A549 treated with CpdA at 1 μM for 4 hours (cell line): Measurements from ENCODE around the gene OCSTAMP. TPM values are rescaled to one million over a fixed set of nuclear protein-coding genes. Genes with fewer than 3 reads are reported as not detected.

Source experiments
- total RNA-seq: library from RNA; stranded (reverse); fragments of 200-300 nt; extraction: Qiagen RNA extraction; gene quantifications from 5 replicates; pipeline ENCODE4 v1.2.3, GENCODE V29; 2022; ENCODE audit warnings: low read depth

The OCSTAMP gene, protein sequence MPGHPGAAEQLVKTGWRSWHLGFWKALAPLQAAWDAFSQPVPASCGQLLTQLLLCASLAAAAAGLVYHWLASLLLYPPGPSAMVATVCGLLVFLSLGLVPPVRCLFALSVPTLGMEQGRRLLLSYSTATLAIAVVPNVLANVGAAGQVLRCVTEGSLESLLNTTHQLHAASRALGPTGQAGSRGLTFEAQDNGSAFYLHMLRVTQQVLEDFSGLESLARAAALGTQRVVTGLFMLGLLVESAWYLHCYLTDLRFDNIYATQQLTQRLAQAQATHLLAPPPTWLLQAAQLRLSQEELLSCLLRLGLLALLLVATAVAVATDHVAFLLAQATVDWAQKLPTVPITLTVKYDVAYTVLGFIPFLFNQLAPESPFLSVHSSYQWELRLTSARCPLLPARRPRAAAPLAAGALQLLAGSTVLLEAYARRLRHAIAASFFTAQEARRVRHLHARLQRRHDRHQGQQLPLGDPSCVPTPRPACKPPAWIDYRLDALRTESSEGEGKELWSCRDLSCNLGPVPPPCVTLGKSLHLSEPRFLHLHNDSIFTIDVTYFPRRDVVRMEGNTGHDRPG
- total RNA-seq = not detected in 5 replicates

DNA sequence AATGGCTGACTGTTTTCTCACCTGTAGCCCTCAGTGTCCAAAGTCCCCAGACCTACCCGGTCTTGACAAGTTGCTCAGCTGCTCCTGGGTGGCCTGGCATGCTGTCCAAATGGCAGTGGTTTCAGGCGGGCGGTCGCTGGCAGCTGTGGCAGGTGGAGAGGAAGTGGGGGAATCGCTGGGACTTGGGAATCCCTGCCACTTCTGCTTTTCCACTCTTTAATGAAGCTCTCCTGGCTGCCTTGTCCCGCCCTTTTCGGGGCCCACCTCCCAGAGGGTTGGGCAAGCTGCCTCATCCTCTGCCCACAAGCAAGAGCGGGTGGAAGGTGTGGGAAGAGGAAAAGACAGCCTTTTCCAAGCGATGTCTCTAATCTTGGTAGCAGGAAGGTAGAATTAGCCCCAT, at the start of gene OCSTAMP:
TSS of gene OCSTAMP (minus strand) at position 194 of the 400 bp plus-strand sequence. CDS start at position 100, 94 bp downstream.

DNA sequence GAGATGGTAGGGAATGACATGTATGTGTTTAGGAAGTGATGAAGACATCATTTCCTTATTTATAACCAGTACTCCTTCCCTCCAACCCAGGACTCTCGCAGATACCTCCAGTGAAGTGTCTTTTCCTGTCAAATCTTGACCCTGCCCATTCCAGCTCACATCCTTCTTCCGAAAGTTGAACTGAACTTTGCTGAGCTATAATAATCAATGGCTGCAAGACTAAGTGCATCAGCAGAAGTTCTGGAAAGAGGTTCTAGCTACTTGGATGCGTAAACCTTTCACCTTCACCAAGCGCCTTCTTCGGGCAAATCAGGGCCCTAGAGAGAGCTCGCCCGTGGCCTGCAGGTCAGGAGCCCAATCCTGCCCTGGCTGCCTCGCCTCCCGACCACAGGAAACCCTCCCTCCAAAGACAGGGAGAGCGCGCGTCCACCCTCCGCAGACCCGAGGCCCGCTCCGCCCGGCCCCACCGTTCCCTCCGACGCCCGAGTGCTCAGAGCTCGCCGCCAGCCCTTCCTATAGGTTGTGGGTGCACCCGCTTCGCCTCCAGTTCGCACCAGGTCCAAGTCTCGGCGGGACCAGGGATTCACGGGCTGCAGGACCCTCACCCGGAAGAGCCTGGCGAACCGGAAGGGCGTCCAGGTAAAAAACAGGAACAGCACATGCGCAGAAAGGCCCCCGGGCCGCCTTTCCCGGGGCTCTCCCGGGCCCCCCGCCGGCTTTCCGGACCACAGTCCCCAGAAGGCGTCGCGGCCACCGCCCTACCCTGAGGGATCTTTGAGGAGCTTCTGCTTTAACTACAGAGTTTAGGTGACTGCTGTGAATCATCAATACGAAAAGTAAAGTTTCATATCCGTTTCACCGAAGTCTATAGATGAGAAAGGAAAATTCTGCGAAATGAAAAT, 37.3 kb downstream of the OCSTAMP start, which contains the start of gene ZNF334:
TSS of gene ZNF334 (minus strand) at position 617 of the 902 bp plus-strand sequence. CDS start 1,457 bp downstream, outside the sequence.

Other genes with a start within 250 kb of the OCSTAMP start
- gene CDH22, start 242.2 kb downstream of the OCSTAMP start, total RNA-seq = 0.03 to 0.08 TPM (median 0.05 TPM) in 3 of 5 replicates, not detected in the others
- 17.4 to 22.1 TPM (median 20.5 TPM) in 5 replicates for gene ELMO2, start 144.0 kb downstream of the OCSTAMP start, total RNA-seq
- not detected in 5 replicates for gene ZNF334, start 37.1 kb downstream of the OCSTAMP start, total RNA-seq
- 0.05 to 0.09 TPM in 2 of 5 replicates, not detected in the others for gene SLC13A3, start 100.8 kb upstream of the OCSTAMP start, total RNA-seq
- gene TP53RK, start 138.8 kb upstream of the OCSTAMP start, total RNA-seq = 11.3 to 13.7 TPM (median 13.2 TPM) in 5 replicates
- not detected in 5 replicates for gene SLC2A10, start 159.0 kb upstream of the OCSTAMP start, total RNA-seq